Measurements from ENCODE around the gene CFAP77. TPM values are rescaled to one million over a fixed set of nuclear protein-coding genes. Genes with fewer than 3 reads are reported as not detected.

The CFAP77 gene
- total and polyA plus RNA-seq, 2 of the 8 experiments (the other 6 are each of a cell fraction or from before 2014, with no cell fraction given) = 0.63 to 0.97 TPM

DNA sequence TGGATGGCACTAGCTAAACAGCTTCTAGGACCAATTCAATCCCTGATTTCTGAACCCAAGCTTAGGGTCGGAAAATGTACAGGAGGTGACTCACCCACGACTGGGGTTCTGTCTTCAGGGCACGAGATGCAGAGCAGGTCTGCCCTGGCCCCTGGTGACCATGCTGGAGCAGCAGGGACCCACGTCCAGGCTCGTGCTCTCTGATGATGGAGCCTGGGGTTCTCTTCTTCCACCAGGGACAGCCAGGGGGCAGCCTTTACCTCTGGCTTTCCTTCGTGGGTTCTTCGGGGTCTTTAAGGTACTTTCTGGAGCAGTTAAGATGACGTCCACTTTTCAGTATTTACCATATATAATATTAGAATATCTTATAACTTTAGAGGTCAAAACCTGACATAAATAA lies 2.1 kb downstream of the CFAP77 start:
- Histone ChIP-seq H3K79me1 (ENCODE audit: low read depth, low read length) (no peaks in the 10 kb centered on the region), H2BK5ac (ENCODE audit: low read depth, low read length) (no peak overlapping the region), H3K56ac (replicated peaks; ENCODE audit: insufficient read length, low read depth, low read length) (no peak overlapping the region), H2AFZ (ENCODE audit: low read length) (no peak overlapping the region), H3K4me2 (ENCODE audit: insufficient read depth in 1 of 2, low read depth in 2 of 2, low read length in 2 of 2) (no peak overlapping the region; a peak in 2 of 4 replicates), H3K23me2 (ENCODE audit: low read depth, low read length) (peaks cover 8% of the 10 kb centered on the region; the same call in 1 of the 2 replicates), H3K27ac (ENCODE audit: low read depth, low read length) (no peak overlapping the region), H2BK15ac (ENCODE audit: low read length) (no peak overlapping the region), H3K36me3 (ENCODE audit: control insufficient read depth in 2 of 4, insufficient read depth in 4 of 4, low read length in 3 of 4) (no peaks in the 10 kb centered on the region), H2BK20ac (ENCODE audit: low read length) (no peak overlapping the region), H3K23ac (ENCODE audit: insufficient read length) (no peak overlapping the region), H4K8ac (ENCODE audit: extremely low read depth, insufficient read depth, low read length) (no peak overlapping the region), H2AK5ac (ENCODE audit: low read depth, low read length) (no peak overlapping the region), H3K79me2 (ENCODE audit: control insufficient read depth in 1 of 2, insufficient read depth in 2 of 2, low read length in 2 of 2) (no peaks in the 10 kb centered on the region), H2BK12ac (ENCODE audit: low read depth, low read length) (no peak overlapping the region), H3K4ac (replicated peaks; ENCODE audit: insufficient read length, low read depth, low read length) (no peak overlapping the region), H4K20me1 (replicated peaks in 1 of 2; ENCODE audit: control insufficient read depth in 1 of 2, insufficient read depth in 2 of 2, low read length in 2 of 2) (peaks cover 0 to 3% of the 10 kb centered on the region in 2 experiments), H3K14ac (ENCODE audit: insufficient read length) (no peak overlapping the region), H4K91ac (replicated peaks; ENCODE audit: insufficient read length, low read length) (no peak overlapping the region), H2BK120ac (replicated peaks; ENCODE audit: low read depth, low read length) (no peak overlapping the region), H3K4me3 (ENCODE audit: extremely low read depth in 1 of 4, insufficient read depth in 2 of 4, low read depth in 3 of 4, low read length in 4 of 4) (no peak overlapping the region), H3K18ac (ENCODE audit: extremely low read depth, low read length) (no peak overlapping the region; the same call in 1 of the 2 replicates), H3K9me3 (ENCODE audit: insufficient read depth in 2 of 2, low read depth in 1 of 2, low read length in 1 of 2) (no peaks in the 10 kb centered on the region; a peak in 1 of 4 replicates), H3K4me1 (replicated peaks in 1 of 4; ENCODE audit: control insufficient read depth in 3 of 4, insufficient read depth in 4 of 4, low read length in 3 of 4) (peaks cover 6 to 15% (median 6%) of the 10 kb centered on the region in 4 experiments; a peak in 6 of 7 replicates), H3K27me3 (replicated peaks in 1 of 4; ENCODE audit: control insufficient read depth in 3 of 4, extremely low read depth in 1 of 4, insufficient read depth in 3 of 4, low read length in 3 of 4) (peaks cover 1 to 20% (median 13%) of the 10 kb centered on the region in 4 experiments; a peak in 6 of 7 replicates), H3K9ac (replicated peaks in 1 of 4; ENCODE audit: extremely low read depth in 1 of 4, low read depth in 3 of 4, low read length in 3 of 4) (no peak overlapping the region), H4K5ac (ENCODE audit: insufficient read length, low read depth, low read length) (no peak overlapping the region)
- DNase-seq (ENCODE audit: low read depth in 1 of 2, low spot score in 2 of 2) (peak in 1 of 2 experiments; percentile 69), FAIRE-seq (no peak)
- CTCF ChIA-PET (ENCODE audit: partially characterized antibody) = interaction anchor here (0.6 to 4.6 kb wide), 32 partner anchors 10 to 404 kb away, joined by 3 to 71 read pairs (median 4); no protein-coding TSS in a partner anchor
- POLR2A ChIA-PET (ENCODE audit: partially characterized antibody) = interaction anchor here (1.0 kb wide), 1 partner anchor 47 kb away, joined by 3 read pairs; no protein-coding TSS in a partner anchor
- 25% methylated on average over 8 of the region's 8 CpGs; no CpG with 5 or more reads in 1 of the 2 experiments for WGBS, 2 experiments (ENCODE audit: extremely low coverage in 1 of 2, insufficient coverage in 1 of 2, insufficient read length in 1 of 2, insufficient replicate concordance in 2 of 2, low coverage in 1 of 2, low lambda C conversion rate in 2 of 2, missing lambda C conversion rate in 1 of 2)
- TF ChIP-seq, protein P1, sequence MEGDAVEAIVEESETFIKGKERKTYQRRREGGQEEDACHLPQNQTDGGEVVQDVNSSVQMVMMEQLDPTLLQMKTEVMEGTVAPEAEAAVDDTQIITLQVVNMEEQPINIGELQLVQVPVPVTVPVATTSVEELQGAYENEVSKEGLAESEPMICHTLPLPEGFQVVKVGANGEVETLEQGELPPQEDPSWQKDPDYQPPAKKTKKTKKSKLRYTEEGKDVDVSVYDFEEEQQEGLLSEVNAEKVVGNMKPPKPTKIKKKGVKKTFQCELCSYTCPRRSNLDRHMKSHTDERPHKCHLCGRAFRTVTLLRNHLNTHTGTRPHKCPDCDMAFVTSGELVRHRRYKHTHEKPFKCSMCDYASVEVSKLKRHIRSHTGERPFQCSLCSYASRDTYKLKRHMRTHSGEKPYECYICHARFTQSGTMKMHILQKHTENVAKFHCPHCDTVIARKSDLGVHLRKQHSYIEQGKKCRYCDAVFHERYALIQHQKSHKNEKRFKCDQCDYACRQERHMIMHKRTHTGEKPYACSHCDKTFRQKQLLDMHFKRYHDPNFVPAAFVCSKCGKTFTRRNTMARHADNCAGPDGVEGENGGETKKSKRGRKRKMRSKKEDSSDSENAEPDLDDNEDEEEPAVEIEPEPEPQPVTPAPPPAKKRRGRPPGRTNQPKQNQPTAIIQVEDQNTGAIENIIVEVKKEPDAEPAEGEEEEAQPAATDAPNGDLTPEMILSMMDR (IDR thresholded peaks at IDR 0.05; ENCODE audit: control extremely low read depth in 1 of 3, insufficient read depth in 1 of 3, low read depth in 1 of 3, low read length in 3 of 3) = peak; percentile 66 to 83 (median 81)
- TF ChIP-seq KDM5A (IDR thresholded peaks at IDR 0.05; ENCODE audit: low read length) = no peak
- TF ChIP-seq BACH1 (IDR thresholded peaks at IDR 0.05; ENCODE audit: low read length) = peak; percentile 56; the same call in 1 of the 2 replicates
- TF ChIP-seq JUN (IDR thresholded peaks at IDR 0.05; ENCODE audit: low read depth, low read length) = no peak
- no peak for TF ChIP-seq POLR2A (IDR thresholded peaks at IDR 0.05; ENCODE audit: control extremely low read depth in 1 of 2, low read depth in 2 of 2, low read length in 2 of 2)
- TF ChIP-seq, protein P2, sequence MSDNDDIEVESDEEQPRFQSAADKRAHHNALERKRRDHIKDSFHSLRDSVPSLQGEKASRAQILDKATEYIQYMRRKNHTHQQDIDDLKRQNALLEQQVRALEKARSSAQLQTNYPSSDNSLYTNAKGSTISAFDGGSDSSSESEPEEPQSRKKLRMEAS (IDR thresholded peaks at IDR 0.05) = no peak
- no peak for TF ChIP-seq TAF1 (IDR thresholded peaks at IDR 0.05; ENCODE audit: low read depth, low read length)
- no peak for TF ChIP-seq EGR1 (IDR thresholded peaks at IDR 0.05; ENCODE audit: borderline replicate concordance, low read depth, low read length)
- no peak for TF ChIP-seq KDM4A (IDR thresholded peaks at IDR 0.05; ENCODE audit: low read depth, low read length, severe bottlenecking)
- TF ChIP-seq SIRT6 (IDR thresholded peaks at IDR 0.05; ENCODE audit: low read length) = no peak

Data from H1 (cell line).